Stimulated activated CD8-positive, alpha-beta memory T cell treated with anti-CD3 and anti-CD28 coated beads, Interleukin-12 subunit alpha, Interleukin-12 subunit beta, amount 100 ng/mL, for 1 hour (primary cell): ENCODE data around the gene ASAP2.

Experiments
- DNase-seq: peaks from one replicate; pipeline ENCODE4 v3.0.0-alpha.2; 2020; ENCODE audit warnings: low read depth

ASAP2 gene

DNA sequence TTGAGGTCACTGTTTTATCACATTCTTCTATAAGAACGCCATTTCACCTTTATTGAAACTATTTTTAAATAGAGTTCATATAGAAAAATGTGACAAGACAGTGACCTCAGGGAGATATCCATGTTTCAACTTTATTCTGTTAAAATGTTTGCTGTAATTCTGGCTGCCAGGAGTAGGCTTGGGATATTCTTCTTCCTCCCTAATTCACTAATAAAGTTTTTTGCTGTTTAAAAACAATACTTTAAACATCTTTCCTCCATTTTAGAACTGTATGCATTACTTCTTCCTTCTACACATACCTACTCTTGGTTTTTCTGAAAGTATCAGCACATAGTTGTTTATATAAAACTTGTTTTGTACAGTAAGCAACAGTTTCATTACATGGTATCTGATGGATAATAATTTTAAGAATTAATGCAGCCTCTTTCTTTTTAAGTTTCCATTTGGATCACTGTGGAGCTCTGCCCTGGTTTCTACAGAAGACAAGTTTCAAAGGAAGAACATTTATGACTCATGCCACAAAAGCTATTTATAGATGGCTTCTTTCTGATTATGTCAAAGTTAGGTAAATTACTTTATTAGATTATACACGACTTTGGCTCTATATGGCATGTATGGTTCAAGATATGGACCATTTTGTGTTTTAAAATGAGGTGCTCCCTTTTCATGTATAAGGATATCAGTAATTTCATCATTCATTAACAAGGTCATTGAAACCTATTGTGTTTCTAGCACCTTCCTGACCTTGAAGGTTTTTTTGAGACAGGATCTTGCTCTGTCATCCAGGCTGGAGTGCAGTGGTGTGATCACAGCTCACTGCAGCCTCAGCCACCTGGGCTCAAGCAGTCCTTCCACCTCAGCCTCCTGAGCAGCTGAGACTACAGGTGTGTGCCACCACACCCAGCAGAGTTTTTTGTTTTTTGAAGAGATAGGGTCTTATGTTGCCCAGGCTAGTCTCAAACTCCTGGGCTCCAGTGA lies 224.0 kb downstream of the ASAP2 start:
- DNase-seq = no peak

DNA sequence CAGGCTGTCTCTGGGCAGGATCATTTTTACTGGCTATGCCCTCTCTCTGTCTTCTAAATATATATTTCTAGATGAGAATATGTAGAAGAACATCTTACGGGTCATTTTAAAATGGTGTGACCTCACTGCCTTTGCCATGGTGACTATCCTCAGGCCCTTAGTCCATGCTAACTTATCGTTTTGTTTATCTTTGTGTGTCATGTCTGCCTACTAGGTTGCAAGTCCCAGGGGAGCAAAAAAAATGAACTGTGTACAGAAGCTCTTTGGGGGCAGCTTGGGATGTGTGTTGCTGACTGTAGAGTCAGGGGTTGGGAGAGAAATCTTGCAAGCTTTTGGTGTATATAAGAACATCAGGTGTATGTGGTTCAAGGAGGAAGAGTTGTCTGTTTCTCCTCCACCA lies 227.9 kb downstream of the ASAP2 start:
- no peak for DNase-seq

DNA sequence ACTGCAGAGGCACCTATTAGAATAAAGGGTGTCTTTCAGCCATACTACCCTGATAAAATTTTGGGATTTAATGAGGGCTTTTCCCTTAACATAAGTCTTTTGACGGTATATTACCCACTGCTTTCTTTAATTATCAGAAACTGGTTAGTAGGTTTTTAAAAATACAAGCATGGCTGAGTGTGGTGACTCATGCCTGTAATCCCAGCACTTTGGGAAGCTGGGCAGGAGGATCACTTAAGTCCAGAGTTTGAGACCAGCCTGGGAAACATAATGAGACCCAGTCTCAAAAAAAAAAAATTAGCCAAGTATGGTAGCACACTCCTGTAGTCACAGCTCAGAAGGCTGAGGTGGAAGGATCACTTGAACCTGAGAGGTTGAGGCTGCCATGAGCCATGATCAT lies 232.9 kb downstream of the ASAP2 start:
- no peak for DNase-seq

DNA sequence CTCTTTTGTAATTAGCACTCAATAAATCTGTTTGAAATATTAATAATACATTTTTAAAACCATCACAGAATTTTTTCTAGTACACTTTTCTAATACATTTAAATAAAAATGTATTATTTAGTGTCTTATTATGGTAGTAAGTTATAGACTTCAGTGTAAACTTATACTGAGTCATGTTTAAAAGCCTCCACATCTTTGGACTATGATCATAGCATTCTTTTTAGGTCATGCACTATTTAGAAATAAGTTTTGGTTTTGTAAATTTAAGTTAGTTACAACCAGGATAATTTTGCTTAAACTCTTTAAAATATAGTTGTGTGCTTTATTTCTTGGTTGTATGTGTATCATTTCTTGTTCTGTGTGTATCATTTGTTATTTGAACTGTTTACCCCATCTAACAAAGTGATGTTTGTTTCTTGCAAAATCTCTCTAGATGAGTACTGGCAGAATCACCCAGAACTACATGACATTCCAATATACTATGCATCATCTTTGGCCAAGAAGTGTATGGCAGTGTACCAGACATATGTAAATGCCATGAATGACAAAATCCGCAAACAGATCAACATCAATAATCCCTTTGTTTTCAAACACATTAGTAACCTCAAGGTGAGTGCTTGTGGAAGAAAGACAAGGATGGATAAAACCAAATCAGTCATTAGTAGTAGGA lies 233.6 kb downstream of the ASAP2 start:
- DNase-seq = no peak

DNA sequence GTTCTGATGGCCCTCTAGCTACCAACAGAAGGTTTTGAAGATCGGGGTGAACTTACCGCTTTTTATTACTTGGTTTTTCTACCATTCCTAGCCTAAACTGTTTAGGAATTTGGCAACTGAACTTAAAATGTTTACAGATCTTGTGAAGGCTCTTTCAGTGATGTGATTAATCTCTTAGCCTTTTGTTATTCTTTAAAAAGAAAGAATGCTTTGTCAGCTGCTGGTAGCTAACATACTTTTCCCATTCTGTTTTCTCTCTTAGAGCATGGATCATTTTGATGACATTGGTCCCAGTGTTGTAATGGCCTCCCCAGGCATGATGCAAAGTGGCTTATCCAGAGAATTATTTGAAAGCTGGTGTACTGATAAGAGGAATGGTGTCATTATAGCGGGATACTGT lies 234.9 kb downstream of the ASAP2 start:
- no peak for DNase-seq

DNA sequence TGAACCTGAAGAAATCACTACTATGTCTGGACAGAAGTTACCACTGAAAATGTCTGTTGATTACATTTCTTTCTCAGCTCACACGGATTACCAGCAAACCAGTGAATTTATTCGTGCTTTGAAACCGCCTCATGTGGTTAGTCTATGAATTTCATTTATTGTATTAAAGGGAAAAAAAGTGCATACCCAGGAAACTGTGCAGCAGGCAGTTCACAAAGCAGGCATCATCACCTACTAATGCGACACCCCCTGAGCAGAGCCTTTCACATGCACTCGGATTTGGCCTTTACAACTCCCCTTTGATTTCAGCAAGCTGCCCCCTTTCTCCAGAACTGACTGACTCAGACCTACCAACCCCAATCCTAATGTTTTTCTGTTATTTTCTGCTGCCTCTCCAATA lies 236.9 kb downstream of the ASAP2 start:
- DNase-seq = no peak

DNA sequence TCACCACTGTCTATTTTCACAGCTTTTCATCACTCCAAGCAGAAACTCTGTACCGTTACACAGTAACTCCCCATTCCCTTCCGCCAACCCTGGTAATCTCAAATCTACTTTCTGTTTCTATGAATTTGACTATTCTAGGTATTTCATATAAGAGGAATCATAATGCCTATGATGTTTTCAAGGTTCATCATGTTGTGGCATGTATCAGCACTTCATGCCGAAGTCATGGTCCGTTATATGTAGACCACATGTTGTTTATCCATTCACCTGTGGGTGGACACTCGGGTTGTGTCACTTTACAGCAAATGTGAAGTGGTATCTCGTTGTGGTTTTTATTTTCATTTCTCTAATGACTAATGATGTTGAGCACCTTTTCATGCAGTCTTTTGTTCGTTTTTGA lies 238.5 kb downstream of the ASAP2 start:
- DNase-seq = no peak

DNA sequence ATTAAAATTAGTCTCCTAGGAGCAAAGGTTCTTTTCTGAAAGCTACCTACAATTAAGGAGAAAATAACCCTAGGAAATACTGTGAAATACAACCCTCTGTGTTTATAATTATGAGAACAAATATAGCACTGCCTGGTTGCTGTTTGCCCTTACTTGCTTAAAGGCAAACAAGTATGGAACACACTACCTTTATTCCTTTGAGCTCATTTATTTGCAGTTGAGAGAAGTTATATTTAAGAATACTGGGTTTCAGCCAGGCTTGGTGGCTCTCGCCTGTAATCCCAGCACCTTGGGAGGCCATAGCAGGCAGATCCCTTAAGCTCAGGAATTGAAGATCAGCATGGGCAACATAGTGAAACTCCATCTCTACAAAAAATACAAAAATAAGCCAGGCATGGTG lies 244.6 kb downstream of the ASAP2 start:
- DNase-seq = no peak
